Kidney (tissue), 14 donors: ENCODE data around the gene SLC9A2. TPM values are rescaled to one million over a fixed set of nuclear protein-coding genes. Genes with fewer than 3 reads are reported as not detected.

Experiments used
- DNase-seq, 5 donors: peaks; one replicate each; pipeline ENCODE4 v3.0.0-alpha.2; 2013 to 2020
- FAIRE-seq: peaks from 2 replicates; lab custom pipeline; 2012; peaks lifted over from hg19 to GRCh38; lab: Jason Lieb, UNC
- H3K27ac ChIP-seq, 2 donors: one replicate each; pipeline ENCODE4 v1.7.0; 2013; ENCODE audit warnings: low read depth in 2 of 2, low read length in 2 of 2, inconsistent platforms in 1 of 2
- H3K27me3 ChIP-seq: one replicate; pipeline ENCODE4 v1.7.1; 2013; ENCODE audit warnings: low read length, inconsistent platforms; ENCODE audit not compliant: control insufficient read depth, insufficient read depth
- H3K36me3 ChIP-seq, 3 donors: one replicate each; pipeline versions ENCODE4 v1.7.0 to v1.7.1; 2013; ENCODE audit warnings: low read length in 3 of 3, control low read depth in 1 of 3, inconsistent platforms in 1 of 3; ENCODE audit not compliant: insufficient read depth in 3 of 3, control insufficient read depth in 2 of 3
- H3K4me1 ChIP-seq, 3 donors: one replicate each; pipeline versions ENCODE4 v1.7.0 to v1.7.1; 2013; ENCODE audit warnings: low read length in 3 of 3, inconsistent platforms in 1 of 3, low read depth in 1 of 3; ENCODE audit not compliant: control insufficient read depth in 2 of 3, insufficient read depth in 2 of 3
- H3K4me3 ChIP-seq, 3 donors: one replicate each; pipeline versions ENCODE4 v1.7.0 to v1.8.1; 2013; ENCODE audit warnings: low read length in 3 of 3, control low read depth in 1 of 3, inconsistent platforms in 1 of 3
- H3K9ac ChIP-seq, 3 donors: one replicate each; pipeline versions ENCODE4 v1.7.0 to v1.7.1; 2013; ENCODE audit warnings: low read length in 3 of 3, control low read depth in 1 of 3, inconsistent platforms in 1 of 3
- H3K9me3 ChIP-seq, 3 donors: one replicate each; pipeline versions ENCODE4 v1.7.0 to v1.7.1; 2013; ENCODE audit warnings: low read length in 3 of 3, control low read depth in 1 of 3, inconsistent platforms in 1 of 3; ENCODE audit not compliant: control insufficient read depth in 2 of 3, insufficient read depth in 1 of 3
- intact Hi-C: fragments of 100-400 bp; cut with DNase I; formaldehyde crosslinking; loops from one replicate; pipeline ENCODE4 v1.11.1; 2022
- polyA plus RNA-seq: library from polyadenylated mRNA; stranded (reverse); fragments of 350-450 nt; fragmentation: Illumina TruSeq; extraction: RNeasy Lipid Tissue Mini Kit (QIAGEN cat#74804); gene quantifications from one replicate; pipeline ENCODE4 v1.2.3, GENCODE V29; 2014; ENCODE audit warnings: low read depth, low replicate concordance; ENCODE audit not compliant: insufficient read depth
- total RNA-seq: library from RNA; stranded (reverse); fragmentation: NEBNext Ultra II Directional; extraction: Animal tissue kit (Norgen Biotek cat#: 25700); gene quantifications from one replicate; pipeline ENCODE4 v1.2.1, GENCODE V29; 2021
- TF ChIP-seq, protein P1 (sequence below): IDR thresholded peaks from 3 replicates; pipeline ENCODE4 v1.5.1; 2012; ENCODE audit warnings: mild to moderate bottlenecking, moderate library complexity, borderline replicate concordance; ENCODE audit not compliant: insufficient read depth; ENCODE audit errors: extremely low read depth
- donor health status: control.
- donor health status: control.
- donor health status: control.
- donor health status: control.
- donor health status: control.
- donor health status: DM: yes; HTN: yes; CAD: no.
- donor health status: Normal renal cell carcinoma (clear cell type).

The SLC9A2 gene
- total and polyA plus RNA-seq, 2 donors from 2014 or later = 5.6 to 5.9 TPM

GRCh38 chr2:102736410-102737409, 117.4 kb downstream of the SLC9A2 start:
- H3K36me3 ChIP-seq = peaks cover 0 to 3% (median 2%) of the 10 kb centered on the region in 3 donors
- H3K4me1 ChIP-seq = peaks cover 0 to 7% (median 6%) of the 10 kb centered on the region in 3 donors
- H3K27me3 ChIP-seq = no peaks in the 10 kb centered on the region
- H3K4me3 ChIP-seq = peak overlapping the region; percentile 92 to 100 (median 93)
- TF ChIP-seq, protein P1, sequence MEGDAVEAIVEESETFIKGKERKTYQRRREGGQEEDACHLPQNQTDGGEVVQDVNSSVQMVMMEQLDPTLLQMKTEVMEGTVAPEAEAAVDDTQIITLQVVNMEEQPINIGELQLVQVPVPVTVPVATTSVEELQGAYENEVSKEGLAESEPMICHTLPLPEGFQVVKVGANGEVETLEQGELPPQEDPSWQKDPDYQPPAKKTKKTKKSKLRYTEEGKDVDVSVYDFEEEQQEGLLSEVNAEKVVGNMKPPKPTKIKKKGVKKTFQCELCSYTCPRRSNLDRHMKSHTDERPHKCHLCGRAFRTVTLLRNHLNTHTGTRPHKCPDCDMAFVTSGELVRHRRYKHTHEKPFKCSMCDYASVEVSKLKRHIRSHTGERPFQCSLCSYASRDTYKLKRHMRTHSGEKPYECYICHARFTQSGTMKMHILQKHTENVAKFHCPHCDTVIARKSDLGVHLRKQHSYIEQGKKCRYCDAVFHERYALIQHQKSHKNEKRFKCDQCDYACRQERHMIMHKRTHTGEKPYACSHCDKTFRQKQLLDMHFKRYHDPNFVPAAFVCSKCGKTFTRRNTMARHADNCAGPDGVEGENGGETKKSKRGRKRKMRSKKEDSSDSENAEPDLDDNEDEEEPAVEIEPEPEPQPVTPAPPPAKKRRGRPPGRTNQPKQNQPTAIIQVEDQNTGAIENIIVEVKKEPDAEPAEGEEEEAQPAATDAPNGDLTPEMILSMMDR = no peak
- peak overlapping the region; percentile 76 to 99 (median 77) for H3K9ac ChIP-seq
- DNase-seq (peak; percentile 86 to 93 (median 92)), FAIRE-seq (no peak)
- H3K9me3 ChIP-seq = no peaks in the 10 kb centered on the region
- intact Hi-C loops = no loop called here
- H3K27ac ChIP-seq = peak overlapping the region; percentile 75 to 82

DNA sequence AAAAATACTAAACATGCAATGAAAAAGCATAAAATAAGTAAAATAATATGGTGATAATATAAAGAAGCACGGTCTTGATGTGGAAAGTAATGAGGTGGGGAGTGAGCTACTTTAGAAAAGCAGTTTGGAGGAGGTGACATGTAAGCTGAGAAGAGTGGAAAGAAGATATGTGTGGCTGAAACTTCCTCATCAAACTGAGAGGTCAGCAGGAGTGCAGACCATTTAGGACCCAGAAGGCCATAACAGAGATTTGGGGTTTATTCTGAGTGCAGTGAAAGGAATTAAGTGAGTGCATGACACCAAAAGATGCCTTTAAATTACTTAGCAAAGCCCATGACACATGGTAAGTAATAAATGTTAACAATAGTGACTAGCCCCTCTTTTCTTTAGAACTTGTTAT, 118.1 kb downstream of the SLC9A2 start:
- no peak overlapping the region for H3K27ac ChIP-seq
- H3K9me3 ChIP-seq = no peaks in the 10 kb centered on the region
- no peak for FAIRE-seq
- TF ChIP-seq, protein P1 = no peak
- peaks cover 0 to 7% (median 6%) of the 10 kb centered on the region in 3 donors for H3K4me1 ChIP-seq
- peak overlapping the region in 2 of 3 donors; percentile 77 to 99 for H3K9ac ChIP-seq
- H3K27me3 ChIP-seq = no peaks in the 10 kb centered on the region
- H3K36me3 ChIP-seq = no peaks in the 10 kb centered on the region
- peak in 2 of 5 donors; percentile 39 to 64 for DNase-seq
- intact Hi-C loops = no loop called here
- peak overlapping the region; percentile 92 to 100 (median 93) for H3K4me3 ChIP-seq

GRCh38 chr2:102743259-102743658, 123.9 kb downstream of the SLC9A2 start:
- no peak overlapping the region for H3K9ac ChIP-seq
- no peak for FAIRE-seq
- no peak for DNase-seq
- intact Hi-C loops = no loop called here
- no peaks in the 10 kb centered on the region for H3K9me3 ChIP-seq
- no peaks in the 10 kb centered on the region for H3K4me1 ChIP-seq
- H3K27ac ChIP-seq = no peak overlapping the region
- TF ChIP-seq, protein P1 = no peak
- H3K27me3 ChIP-seq = no peaks in the 10 kb centered on the region
- H3K36me3 ChIP-seq = no peaks in the 10 kb centered on the region
- H3K4me3 ChIP-seq = no peak overlapping the region
